ENCODE results near the gene SURF1.
A peak's percentile ranks its signal among the peaks of the same experiment; 100 is the strongest.

Gene SURF1

DNA sequence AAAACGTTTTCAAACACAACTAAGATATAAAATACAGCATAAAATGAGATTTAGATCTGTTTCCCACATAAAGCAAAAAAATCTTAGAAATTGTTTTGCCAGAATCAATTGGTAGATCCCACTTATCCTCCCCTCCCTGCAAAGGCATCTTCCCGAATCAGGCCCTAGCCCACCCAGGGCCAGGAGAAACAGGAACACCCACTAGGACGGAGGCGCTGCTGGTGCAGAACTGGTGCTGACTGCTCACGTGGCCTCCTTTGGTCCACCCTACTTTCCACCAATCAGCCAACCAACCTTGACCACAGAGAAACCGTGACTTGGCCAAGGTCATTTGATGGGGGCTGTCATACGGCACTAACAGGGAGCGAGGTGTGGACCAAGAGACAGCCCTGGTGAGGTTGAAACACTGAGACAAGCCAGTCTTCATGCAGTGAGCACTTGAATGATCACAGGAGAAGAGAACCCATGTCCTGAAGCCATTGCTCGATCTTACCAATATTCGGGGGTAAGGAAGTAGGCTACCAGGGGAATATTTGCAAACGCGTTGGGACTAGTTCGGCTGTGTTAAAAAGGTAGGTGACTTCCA, 5.3 kb upstream of the SURF1 start:
- no peak for DNase-seq (ENCODE audit: low spot score)

DNA sequence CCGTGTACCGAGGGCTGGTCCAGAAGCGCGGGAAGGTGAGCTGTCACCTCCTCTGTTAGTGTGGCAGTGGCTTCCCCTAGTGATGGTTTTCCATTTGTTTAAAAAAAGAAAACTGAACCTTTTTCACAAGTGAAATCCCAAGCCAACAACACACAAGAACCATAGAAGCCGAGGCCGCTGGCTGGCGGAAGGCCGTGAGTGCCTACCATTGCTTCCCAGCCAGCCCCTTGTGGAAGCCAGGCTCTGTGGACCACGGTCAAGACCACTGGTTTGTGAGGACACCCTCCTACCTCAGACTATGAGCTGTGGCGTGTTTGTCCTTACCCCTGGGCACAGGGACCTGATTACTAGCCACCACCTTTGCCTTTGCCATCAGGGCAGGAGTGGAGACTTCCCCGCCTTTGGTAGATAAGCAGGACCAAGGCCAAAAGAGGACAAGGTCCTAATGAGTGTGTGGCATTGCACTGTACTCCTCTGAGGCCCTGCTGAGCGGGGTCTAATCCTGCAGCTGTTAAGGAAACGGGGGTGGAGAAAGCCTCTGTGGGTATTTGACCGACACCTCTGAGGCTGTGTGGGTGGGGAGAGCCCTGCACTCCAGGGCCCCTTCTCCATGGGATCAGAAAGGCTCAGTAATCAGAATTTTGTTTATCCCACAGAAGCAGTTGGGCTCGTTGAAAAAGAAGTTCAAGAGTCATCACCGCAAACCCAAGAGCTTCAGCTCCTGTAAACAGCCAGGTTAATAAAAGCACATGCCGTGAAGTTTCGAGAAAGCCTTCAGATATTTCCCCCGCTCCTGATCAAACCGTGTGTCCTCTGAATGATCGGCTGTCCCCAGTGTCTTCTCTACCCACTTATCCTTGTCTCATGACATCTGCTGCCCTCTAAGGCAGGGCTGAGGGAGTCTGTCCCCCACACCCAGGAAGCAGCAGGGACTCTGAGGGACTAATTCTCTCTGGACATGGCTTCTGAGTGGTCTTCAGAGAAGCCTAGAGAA, 4.4 kb upstream of the SURF1 start:
- no peak for DNase-seq (ENCODE audit: low spot score)

DNA sequence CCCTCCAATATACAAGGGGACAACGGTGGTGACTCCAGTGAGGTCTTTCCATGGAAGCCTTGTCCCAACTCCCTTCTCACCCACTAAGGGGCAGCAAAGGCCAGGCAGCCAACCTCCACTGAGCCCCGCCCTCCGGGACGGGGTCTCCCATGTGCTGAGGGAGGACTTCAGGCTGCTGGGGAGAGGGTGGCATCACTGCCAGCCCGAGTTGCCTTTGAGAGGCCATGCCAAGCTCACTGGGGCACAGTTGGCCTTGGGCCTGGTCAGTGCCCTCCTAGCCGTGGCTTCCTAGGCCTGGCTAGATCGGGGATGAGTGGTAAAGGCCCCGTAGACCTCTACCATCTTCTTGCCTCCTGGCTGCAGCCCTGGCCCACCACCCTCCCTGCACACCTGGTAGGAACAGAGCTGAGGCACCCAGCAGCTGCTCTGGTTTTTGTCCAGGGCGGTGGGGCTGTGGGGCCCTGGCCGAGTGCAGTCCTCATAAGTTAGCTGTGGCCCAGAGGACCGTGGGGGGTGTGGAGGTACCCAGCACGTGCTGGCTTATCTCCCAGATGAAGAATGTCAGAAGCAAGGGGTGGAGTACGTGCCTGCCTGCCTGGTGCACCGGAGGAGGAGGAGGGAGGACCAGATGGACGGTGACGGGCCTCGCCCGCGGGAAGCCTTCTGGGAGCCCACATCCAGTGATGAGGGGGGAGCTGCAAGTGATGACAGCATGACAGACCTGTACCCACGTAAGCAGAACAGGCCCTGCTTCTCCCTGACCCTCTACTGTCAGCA, 3.3 kb upstream of the SURF1 start:
- DNase-seq (ENCODE audit: low spot score): no peak

DNA sequence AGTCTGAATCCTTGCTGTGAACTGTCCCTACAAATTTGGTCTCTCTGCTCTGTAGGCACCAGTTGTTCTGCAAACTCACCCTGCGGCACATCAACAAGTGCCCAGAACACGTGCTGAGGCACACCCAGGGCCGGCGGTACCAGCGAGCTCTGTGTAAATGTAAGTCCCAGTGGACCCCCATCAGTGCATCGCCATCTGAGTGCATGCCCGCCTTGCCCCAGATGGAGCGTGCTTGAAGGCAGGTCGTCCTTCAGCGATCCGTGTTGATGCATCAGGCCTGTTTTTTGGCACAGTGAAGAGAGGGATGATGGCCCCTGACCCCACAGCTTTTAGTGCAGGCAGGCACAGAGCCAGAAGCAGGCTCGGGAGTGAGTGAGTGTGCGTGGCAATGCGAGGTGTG, 1.4 kb upstream of the SURF1 start:
- DNase-seq (ENCODE audit: low spot score): no peak

DNA sequence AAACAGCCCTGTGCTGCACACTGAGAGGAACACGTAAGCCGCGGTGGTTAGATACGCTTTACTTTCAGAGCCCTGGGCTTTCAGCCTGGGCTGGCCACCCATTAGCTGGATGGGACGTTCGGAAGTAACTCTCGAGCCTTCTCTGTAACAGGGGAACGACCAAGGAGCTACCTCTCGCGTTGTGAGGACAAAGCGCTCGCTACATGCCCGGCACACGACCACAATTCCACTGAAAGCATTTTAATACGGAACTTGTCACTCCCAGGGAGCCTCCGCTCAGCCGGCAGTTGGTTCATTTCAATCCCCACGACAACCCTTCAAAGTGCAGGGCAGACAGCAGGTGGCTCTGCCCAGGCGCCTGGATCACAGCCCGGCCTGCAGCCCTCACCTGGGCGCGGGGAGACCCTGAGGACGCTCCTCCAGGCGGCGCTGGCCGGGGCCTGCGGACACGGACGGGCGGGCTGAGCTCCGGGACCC, 368 bp downstream of the SURF1 start:
- DNase-seq (ENCODE audit: low spot score): no peak

DNA sequence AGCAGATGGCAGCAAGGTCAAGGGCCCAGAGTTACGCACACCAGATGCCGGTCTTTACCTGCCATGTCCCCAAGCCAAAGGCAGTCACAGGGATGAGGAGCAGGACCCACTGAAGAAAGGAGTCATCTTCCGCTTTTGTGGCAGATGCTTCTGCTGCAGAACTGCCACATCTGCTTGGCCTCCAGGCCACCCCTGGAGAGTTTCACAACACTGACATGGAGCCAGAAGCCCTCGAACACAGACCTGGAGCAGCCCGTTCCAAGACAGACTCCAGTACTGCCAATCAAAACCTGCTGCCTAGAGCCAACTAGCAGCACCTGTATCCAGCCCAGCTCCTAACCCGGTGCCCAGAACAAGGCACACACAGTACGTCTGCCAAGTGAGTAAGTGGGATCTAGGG, 1.5 kb downstream of the SURF1 start:
- DNase-seq (ENCODE audit: low spot score): no peak

DNA sequence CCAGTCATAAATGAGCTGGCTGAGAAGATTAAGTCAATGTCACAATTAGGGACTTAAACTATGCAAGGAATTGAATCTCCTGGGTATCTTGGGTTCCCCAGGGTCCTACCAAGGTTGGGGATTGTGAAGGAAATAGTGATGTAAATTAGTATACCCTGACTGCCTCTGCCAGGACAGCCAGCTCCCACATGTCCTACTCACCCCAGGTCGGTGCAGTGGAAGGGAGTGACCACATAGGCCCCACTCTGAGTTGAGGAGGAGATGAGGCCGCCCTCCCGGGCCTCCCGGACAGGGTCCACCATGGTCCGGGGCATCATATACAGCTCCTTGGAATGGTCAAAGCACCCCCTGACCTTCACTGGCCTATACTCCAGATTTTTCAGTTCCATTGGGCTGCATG, 2.7 kb downstream of the SURF1 start:
- DNase-seq (ENCODE audit: low spot score): no peak

DNA sequence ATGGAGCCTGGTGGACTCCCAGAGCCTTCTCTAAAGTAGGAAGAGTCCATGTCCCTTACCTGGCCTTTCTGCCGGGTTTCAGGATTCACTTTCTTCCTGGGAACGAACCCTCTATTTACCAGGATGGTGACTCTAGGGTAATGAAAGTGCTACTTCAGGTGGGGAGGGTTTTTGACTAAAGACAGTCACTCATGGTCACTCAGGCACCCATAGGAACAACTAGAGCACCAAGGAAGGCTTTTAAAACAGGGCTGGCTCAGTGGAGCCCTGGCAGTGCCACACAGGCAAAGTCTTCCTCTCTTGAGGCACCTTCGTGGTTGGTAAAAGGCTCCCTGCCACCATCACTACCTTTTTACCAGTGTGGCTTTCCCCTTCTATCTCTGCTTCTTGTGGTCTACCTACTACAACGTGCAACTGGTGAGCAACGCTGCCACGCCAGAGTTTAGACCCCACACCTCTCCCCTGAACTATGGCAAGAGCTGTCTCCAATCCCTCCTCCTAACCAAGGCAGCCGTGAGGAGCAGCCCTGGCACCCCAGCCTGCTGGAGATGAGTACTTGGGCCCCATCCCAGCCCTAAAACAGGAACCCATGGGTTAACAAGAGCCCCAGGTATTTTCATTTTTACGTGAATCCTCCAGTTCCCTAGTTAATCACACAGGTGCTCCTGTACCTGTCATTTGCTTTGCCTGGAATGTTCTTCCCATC, 3.5 kb downstream of the SURF1 start:
- no peak for DNase-seq (ENCODE audit: low spot score)

DNA sequence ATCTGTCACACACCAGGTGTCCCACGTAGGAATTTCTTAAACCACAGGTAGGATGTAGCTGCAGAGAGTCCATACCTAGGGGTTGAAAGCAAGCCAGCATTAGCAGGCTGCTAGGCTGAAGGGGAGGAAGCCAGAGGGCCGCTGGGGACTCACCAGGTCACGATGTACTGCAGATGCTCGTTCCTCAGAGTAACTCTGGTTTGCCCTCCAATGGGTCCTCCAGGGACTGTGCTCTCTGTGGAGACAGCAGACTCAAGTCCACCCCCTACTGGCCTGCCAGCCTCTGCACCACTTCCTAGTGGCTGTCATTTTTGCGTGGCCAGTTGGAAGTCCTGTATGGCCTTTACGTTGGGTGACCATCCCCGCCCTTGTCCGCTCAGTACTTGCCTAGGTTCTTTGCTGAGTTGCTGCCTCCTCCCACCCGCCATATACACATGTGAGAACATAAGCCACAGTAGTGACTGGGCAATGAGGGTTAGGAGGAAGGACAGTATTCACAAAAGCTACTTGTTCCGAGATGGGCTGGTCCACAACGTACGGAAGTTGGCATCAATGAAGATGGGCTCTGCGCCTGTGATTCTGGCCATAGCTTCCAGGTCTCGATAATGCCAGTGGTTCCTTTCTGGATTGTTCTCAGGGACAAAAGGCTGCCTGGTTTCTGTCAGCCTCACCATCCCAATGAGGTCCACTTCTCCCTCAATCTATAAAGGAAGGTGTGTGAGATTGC, 4.2 kb downstream of the SURF1 start:
- peak; percentile 67 for DNase-seq (ENCODE audit: low spot score)

DNA sequence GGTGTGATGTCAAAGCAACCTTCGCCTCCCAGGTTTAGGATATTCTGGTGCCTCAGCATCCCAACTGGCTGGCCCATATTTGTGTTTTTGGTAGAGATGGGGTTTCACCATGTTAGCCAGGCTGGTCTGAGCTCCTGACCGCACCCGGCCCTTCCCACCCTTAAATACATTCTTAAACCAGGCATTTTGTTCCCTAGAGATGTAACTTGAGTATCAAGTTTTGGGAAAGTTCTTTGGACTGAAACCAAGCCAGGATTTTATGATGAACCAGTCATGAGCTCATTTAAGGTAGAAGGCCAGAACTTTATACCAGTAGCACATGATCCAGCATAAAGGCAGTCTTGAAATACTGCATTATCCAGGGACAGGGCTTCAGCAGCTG, 4.8 kb downstream of the SURF1 start:
- no peak for DNase-seq (ENCODE audit: low spot score)

DNA sequence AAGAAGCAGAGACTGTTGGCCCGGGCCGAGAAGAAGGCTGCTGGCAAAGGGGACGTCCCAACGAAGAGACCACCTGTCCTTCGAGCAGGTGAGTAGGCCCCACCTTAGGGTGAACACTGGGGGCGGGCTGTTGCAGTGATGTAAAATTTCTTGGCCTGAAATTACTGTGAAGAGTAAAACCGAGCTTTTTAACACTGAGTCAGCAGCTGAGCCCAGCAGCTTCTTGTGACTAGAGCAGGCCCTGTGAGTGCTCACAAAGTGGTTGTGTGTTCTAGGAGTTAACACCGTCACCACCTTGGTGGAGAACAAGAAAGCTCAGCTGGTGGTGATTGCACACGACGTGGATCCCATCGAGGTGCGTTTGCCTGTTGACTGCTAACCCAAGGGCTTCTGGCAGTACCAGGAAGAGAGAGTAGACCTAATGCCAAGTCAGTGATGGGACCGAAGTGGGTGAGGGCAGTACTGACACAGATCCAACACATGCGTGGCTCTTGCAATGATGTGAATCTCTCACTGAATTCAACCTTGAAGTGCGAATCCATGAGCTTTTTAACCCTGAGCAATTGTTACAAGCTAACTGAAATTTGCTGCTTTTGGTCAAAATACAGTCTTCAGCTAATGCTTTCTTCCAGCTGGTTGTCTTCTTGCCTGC, 6.2 kb downstream of the SURF1 start:
- DNase-seq (ENCODE audit: low spot score): no peak

DNA sequence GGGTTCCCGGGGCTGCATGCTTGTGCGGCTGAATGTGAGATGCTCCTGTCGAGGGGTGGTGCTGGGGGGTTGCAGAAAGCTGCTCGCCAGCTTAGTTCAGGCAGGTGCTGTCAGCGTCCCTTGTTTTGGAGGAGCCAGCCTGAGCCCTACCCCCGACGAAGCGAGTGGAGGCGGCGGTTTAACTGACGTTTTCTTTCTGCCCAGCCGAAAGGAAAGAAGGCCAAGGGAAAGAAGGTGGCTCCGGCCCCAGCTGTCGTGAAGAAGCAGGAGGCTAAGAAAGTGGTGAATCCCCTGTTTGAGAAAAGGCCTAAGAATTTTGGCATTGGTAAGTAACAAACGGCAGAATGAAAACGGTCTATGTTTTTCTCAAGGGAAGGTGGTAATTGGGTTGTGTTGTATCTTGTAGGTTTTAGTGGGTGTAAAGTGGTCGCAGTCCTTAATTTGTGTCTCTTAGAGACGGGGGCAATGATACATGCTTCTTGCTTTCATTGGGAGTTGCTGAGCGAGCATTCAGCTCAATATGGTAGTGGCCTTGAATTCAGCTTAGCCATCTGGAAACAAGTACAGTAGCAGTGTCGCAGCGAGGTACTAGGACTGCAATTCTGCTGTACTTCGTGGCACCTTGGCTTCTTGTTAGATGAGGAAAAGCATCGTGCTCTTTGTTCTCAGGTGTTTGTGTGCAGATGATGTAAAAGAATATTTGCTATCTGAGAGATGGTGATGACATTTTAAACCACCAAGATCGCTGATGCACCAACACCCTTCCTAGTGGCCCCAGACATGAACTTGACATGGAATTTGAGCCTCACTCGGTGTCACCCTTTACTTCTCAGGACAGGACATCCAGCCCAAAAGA, 7.3 kb downstream of the SURF1 start:
- no peak for DNase-seq (ENCODE audit: low spot score)

DNA sequence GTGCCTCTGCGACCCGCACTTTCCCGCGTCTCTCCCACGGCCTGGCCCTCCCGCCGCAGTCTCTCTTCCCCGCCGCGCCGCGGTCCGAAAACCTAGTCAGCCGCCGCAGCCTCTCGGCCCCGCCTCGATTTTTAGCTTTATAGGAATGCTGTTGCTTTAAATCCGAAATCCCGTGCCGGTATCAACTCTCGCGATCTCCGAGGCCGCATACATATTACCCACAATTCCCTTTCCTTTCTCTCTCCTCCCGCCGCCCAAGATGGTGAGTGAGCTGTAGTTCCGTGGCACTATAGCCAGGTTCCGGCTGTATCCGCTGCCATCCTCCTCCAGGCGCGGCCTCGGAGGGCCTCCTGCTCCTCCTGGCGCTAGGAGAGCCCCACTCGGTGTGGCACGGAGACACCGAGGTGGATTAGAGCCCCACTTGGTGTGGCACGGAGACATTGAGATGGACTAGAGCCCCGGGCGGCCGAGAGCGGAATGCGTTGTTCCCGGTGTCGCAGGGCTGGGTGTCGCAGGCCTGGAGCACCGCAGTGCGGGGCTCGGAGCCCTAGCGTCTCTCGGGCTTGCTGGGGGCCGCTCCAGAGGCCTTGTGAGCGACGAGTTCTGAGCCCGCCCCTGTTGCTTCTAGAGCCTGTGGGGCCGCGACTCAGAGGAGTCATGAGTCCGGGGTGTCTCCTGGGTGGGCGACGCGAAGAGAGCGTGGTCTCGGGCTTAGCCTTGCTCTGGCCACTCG, 8.1 kb downstream of the SURF1 start, which contains the start of the genes MED22 and RPL7A:
TSS of gene MED22 (minus strand) at position 147 of the 733 bp plus-strand sequence. CDS start 1,469 bp downstream, outside the sequence.
TSS of gene RPL7A (plus strand) at position 234 of the 733 bp plus-strand sequence. CDS start at position 260, 26 bp downstream.
- DNase-seq (ENCODE audit: low spot score): peak; percentile 96

DNA sequence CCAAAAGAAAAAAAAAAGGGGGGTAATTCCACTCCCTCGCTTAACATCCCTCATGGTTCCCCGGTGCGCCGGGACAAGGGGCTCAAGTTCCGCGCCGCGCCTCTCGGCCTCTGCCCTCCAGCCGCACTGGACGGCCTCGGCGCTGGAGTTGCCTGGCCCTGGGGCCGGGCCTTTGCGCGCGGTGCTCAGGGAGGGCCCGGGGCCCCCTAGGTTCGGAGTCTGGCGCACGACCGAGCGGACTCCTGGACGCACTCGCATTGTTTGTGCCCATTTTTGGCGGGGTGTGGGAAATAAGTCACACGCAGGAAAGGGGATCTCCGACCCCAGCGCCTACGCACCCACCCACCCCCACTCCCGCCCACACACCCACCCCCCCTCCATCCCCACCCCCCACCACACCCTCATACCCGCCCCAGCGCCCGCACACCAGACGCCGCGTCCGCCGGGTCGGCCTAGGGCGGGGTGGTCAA, 8.7 kb downstream of the SURF1 start:
- DNase-seq (ENCODE audit: low spot score): peak; percentile 38

DNA sequence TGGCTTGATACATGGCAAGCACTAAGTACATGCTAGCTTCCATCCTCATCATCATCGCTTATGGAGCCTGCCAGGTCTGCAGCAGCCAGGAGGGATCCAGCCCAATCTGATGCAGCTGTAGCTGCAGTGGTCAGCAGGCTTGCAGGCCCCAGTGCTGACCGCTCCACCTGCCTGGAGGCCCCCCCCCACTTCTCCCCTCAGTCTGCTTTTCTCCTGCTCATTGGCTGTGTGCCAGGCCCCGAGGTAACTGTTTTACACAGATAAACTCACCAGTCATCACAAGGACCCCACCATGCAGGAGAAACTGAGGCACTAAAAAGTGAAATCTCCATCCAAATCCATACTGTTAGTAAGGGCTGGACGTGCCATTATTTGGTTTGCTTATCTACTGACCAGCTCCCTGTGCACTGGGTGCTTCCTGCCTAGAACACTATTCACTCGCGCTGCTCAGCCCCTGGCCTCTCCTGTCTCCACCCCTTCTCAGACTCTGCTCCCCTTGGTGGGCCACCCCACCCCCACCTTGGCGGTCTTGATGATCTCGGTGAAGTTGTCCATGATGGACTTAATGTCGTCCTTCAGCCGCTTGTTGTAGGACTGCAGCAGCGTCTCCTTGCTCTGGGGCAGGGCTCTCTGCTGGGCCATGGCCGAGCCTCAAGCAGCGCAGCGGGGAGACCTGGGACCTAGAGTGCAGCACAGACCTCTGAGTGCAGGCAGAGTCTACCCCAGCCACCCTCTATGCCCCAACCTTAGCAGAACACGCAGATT, 10.1 kb downstream of the SURF1 start:
- DNase-seq (ENCODE audit: low spot score): no peak

DNA sequence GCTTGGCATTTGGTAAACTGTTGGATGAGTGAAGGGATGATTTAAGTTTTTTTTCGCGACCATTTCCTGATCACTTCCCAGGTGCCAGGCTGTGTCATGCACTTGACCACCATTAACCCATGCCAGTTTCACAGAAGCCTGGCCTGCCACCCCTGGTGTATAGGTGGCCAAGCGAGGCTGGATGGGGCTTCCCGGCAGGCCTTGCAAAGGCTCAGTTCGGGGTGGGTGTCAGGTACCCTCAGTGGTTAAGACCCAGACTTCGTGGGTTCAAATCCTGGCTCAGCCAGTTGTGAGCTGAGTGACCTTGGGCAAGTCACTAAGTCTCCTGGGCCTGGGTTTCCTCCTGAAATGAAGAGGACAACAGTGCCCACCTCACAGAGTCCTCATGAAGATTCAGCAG, 10.7 kb downstream of the SURF1 start:
- no peak for DNase-seq (ENCODE audit: low spot score)

DNA sequence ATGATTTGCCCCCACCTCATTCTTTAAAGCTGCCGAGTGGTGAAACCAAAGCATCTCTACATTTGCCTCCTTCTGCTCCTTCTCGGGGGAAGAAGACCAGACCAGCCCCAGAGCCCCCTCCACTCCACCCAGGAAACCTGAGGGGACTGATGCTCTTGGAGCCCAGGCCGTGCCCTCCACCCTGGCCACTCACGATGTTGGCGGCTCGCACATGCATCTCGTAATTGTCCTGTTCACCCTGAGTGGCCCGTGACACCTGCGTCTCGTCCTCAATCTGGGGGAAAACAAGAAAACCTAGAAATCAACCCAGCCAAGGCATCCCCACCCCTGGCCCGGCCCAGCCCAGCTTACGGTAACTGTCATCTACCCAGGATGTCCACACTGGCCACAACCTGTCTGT, 11.3 kb downstream of the SURF1 start:
- no peak for DNase-seq (ENCODE audit: low spot score)

DNA sequence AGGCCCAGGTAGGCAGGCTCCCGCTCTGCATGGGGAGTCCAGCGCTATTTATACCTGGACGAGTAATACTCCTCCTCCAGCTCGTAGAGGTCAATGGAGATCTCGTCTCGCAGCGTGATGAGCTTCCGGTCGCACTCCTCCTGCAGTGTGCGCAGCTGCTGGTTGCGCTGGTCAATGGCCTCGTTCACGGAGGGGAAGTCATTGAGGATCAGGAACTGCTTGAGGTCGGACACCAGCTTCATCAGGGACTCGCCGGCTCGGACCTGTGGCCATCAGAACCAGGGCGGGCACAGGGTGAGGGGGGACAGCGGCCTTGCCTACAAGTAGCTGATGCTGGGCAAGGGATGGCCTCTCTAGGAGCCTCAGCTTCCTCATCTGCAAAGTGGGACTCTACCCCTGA, 12.2 kb downstream of the SURF1 start:
- no peak for DNase-seq (ENCODE audit: low spot score)

Measured in kidney tubule cell (primary cell).